B cell (primary cell): ENCODE measurements around the gene NUDT9.

Experiments
- CTCF ChIP-seq: fragments of 200-600 bp; IDR thresholded peaks from one replicate; pipeline ENCODE4 v1.8.0; 2022; ENCODE audit warnings: antibody characterized with exemption, mild to moderate bottlenecking
- EZH2 ChIP-seq: IDR thresholded peaks from 2 replicates; pipeline ENCODE4 v1.6.1; 2012; ENCODE audit warnings: borderline replicate concordance, low read depth, mild to moderate bottlenecking, moderate library complexity, low read length; ENCODE audit not compliant: insufficient read depth, poor library complexity, severe bottlenecking

GRCh38 chr4:87506974-87507701, 84.8 kb downstream of the NUDT9 start:
- TF ChIP-seq CTCF (no peak), EZH2 (no peak)
